KOPT-K1 (cell line): ENCODE data around the gene BUB3.
A peak's percentile ranks its signal among the peaks of the same experiment; 100 is the strongest.
"Not testable (repeated sequence)": the region's sequence is repeated elsewhere in the genome, so short reads cannot be mapped to it uniquely, and the experiment has no call there.

Experiments used
- H3K27ac ChIP-seq: fragments of 200-600 bp; sonication (generic); 2 replicates; pipeline ENCODE4 v1.5.1; 2016; ENCODE audit warnings: antibody characterized with exemption, mild to moderate bottlenecking, low read depth, low read length; ENCODE audit not compliant: poor library complexity, severe bottlenecking
- H3K36me3 ChIP-seq: fragments of 200-600 bp; sonication (generic); 2 replicates; pipeline ENCODE4 v1.5.1; 2017; ENCODE audit warnings: antibody characterized with exemption, mild to moderate bottlenecking, low read length, moderate library complexity; ENCODE audit not compliant: insufficient read depth
- H3K9me3 ChIP-seq: fragments of 200-600 bp; sonication (generic); 2 replicates; pipeline ENCODE4 v1.5.1; 2017; ENCODE audit warnings: antibody characterized with exemption, low read length, mild to moderate bottlenecking; ENCODE audit not compliant: insufficient read depth, poor library complexity, severe bottlenecking

The BUB3 gene

DNA sequence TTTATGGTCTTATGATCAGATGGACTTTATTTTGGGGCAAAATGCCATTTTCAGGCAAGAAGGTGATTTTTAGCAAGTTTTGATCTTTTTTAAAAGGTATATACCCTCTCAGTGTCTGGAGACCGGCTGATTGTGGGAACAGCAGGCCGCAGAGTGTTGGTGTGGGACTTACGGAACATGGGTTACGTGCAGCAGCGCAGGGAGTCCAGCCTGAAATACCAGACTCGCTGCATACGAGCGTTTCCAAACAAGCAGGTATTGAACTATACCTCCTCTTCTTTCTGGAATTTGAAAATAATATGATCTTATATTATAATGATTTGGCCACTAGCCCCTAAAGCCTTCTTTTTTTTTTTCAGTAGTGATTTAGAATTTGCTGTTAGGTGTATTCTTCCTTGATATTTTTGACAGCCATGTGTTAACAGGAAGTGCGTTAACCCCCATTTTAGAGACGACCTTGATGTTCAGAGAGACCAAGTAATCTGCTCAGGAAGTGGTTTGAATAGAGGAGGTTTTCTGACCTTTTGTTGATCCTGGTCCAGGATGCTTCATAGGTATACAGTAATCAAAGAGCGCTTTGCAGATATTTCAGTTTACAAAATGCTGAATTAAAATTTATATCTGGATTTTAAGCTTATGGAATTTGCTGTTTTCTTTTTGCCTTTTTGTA, 6.2 kb downstream of the BUB3 start:
- Histone ChIP-seq H3K9me3 (no peaks in the 10 kb centered on the region), H3K27ac (peak overlapping the region; percentile 34), H3K36me3 (peaks cover 95% of the 10 kb centered on the region)

DNA sequence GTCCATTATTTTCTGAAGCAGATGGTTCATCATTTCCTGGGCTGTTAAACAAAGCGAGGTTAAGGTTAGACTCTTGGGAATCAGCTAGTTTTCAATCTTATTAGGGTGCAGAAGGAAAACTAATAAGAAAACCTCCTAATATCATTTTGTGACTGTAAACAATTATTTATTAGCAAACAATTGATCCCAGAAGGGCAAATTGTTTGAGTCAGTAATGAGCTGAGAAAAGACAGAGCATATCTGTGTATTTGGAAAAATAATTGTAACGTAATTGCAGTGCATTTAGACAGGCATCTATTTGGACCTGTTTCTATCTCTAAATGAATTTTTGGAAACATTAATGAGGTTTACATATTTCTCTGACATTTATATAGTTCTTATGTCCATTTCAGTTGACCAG, 10.1 kb downstream of the BUB3 start:
- Histone ChIP-seq H3K27ac (no peak overlapping the region), H3K9me3 (no peaks in the 10 kb centered on the region), H3K36me3 (peaks cover 95% of the 10 kb centered on the region)

DNA sequence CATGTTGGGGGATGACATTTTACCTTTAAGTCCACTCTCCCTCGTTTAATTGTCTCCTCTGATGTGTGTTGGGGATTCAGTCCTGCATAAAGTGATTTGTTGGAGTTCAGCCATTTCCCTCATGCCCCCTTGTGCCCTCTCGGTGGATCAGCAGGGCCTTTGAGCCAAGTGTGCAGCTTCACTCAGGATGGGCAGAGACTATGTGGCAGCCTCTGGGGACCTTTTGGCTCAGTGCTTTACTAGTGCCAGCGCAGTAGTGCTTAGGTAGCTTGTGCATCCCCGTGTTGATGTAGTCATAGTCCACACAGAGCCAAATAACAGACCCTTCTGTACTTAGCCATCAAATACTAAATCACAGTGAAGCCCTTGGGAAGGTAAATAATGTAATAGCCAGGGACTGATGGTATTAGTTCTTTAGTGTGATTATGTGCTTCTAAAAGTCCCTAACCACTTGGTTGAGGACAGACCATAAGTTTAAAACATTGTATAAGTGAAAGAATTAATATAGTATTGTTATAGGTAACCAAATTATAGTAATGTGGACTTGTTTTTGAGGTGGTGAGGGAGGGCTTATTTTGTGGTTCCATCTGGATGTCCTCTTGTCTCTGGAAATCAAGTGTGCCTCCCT, 11.4 kb downstream of the BUB3 start:
- Histone ChIP-seq H3K27ac (no peak overlapping the region), H3K36me3 (peaks cover 99% of the 10 kb centered on the region), H3K9me3 (no peaks in the 10 kb centered on the region)

DNA sequence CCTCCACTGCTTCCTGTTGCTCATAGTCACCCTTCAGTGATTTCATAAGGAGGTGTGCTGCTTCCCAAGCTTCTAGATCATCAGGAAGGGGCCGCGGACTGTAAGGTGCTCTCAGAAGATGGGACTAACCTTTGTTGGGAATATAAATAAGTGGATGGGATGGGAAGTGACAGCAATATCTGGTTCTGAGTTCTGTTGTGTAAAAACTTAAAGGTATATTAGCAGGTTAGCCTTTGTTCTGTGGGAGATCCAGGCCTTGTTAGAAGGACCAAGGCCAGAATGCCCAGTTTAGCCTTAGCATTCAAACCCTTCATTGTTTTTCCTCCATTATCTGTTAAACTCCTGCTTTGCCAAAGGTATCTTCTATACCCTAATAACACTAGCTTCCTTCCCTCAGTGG, 12.4 kb downstream of the BUB3 start:
- H3K9me3 ChIP-seq: no peaks in the 10 kb centered on the region
- peaks cover 99% of the 10 kb centered on the region for H3K36me3 ChIP-seq
- no peak overlapping the region for H3K27ac ChIP-seq

DNA sequence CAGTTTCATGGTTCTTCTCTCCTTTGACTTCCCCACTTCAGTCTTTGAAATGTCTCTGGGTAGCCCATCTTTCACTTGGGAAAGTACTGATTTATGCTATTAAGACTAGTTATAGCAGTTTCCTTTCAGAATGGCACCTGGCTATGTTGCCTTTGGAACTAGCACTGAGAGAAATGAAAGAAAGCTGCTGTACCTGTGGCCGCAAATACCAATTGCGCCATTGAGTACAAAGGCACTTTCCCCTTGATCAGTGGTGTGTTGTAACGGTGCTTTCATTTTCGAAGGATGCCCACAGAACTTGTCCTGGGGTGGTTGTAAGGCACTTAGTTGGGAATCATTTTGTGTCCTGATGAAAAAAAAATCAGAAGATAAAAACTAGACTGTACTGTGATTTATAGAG, 16.8 kb downstream of the BUB3 start:
- Histone ChIP-seq H3K27ac (no peak overlapping the region), H3K9me3 (no peaks in the 10 kb centered on the region), H3K36me3 (peaks cover 95% of the 10 kb centered on the region)

- peaks cover 95% of the 10 kb centered on the region for H3K36me3 ChIP-seq
- H3K27ac ChIP-seq, H3K9me3 ChIP-seq: not testable (repeated sequence)
Observed at GRCh38 chr10:123171616-123172015, 17.4 kb downstream of the BUB3 start.

DNA sequence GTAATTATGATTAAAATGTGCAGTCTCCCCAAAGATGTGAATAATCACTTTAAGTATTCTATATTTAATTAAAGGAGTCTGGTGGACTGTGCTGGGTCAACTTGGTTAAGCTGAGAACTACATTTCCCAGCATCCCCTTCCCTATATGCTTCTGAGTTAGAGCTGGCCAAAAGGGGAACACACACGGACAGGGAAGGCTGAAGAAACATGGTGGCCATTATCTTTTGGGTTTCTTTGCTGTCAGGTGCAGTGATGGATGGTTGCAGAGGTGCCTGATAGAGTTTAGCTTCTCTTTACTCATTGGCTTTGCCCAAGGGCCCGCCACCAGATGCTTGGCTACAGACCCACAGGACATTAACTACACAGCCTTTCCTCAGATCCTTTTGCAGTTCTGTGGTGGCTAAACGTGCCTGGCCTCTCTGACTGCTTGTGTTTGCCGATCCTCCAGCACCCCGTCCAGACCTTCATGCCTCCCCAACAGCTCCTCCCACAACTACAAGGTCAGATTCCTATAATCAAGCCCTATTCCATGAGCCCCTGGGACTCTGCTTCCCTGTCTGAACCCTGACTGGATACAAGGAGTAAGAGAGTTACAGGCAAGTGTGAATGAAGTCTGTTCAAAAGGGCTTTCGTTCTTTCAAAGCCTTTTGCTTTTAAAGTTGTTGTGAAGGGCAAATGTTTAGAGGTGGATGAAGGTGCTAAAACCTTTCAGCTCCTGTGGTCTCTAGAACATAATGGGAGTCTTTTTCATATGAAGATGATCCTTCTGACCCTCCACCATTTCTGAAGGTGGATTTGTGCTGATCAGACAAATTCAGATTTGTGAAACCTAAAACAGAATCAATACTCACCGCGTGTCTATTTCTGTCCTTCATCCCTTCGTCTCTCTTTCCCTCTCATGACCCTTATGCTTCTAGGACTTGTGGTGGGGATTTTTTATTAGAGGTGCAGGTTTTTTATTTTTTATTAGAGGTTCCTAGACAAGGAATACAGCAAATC, 21.5 kb downstream of the BUB3 start:
- Histone ChIP-seq H3K9me3 (peaks cover 13% of the 10 kb centered on the region), H3K36me3 (peaks cover 81% of the 10 kb centered on the region), H3K27ac (no peak overlapping the region)

DNA sequence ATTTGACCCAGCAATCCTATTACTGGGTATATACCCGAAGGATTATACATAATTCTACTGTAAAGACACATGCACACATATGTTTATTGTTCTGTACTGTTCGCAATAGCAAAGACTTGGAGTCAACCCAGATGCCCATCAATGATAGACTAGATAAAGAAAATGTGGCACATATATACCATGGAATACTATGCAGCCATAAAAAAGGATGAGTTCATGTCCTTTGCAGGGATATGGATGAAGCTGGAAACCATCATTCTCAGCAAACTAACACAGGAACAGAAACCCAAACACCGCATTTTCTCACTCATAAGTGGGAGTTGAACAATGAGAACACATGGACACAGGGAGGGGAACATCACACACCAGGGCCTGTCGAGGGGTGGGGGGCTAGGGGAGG, 24.2 kb downstream of the BUB3 start:
- not testable (repeated sequence) for H3K27ac ChIP-seq
- peaks cover 69% of the 10 kb centered on the region for H3K36me3 ChIP-seq
- peaks cover 30% of the 10 kb centered on the region for H3K9me3 ChIP-seq

- peaks cover 50% of the 10 kb centered on the region for H3K9me3 ChIP-seq
- peaks cover 66% of the 10 kb centered on the region for H3K36me3 ChIP-seq
- no peak overlapping the region for H3K27ac ChIP-seq
Observed at GRCh38 chr10:123180101-123181090, 26.2 kb downstream of the BUB3 start.

DNA sequence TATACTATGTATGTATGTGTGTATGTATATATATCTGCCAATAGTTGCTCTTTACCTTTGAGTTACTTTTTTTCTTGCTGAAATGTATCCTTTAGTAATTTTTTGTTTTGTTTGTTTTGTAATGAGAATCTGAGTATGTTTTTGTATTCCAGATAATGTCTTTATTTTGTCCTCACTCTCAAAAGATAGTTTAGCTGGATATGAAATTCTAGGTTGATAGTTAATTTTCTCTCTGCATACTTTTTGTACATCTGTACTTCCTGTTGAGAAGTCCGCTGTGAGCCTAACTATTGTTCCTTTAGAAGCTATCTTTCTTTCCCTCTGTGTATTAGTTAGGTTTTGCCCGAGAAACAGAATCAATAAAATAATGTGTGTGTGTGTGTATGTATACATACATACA, 29.5 kb downstream of the BUB3 start:
- Histone ChIP-seq H3K36me3 (peaks cover 54% of the 10 kb centered on the region), H3K9me3 (peaks cover 48% of the 10 kb centered on the region), H3K27ac (no peak overlapping the region)

- Histone ChIP-seq H3K27ac (no peak overlapping the region), H3K36me3 (peaks cover 72% of the 10 kb centered on the region), H3K9me3 (peaks cover 37% of the 10 kb centered on the region)
Observed at GRCh38 chr10:123187781-123188180, 33.6 kb downstream of the BUB3 start.

- Histone ChIP-seq H3K27ac (no peak overlapping the region), H3K9me3 (no peaks in the 10 kb centered on the region), H3K36me3 (peaks cover 43% of the 10 kb centered on the region; the same call in 1 of the 2 replicates)
Observed at GRCh38 chr10:123191886-123192285, 37.7 kb downstream of the BUB3 start.

DNA sequence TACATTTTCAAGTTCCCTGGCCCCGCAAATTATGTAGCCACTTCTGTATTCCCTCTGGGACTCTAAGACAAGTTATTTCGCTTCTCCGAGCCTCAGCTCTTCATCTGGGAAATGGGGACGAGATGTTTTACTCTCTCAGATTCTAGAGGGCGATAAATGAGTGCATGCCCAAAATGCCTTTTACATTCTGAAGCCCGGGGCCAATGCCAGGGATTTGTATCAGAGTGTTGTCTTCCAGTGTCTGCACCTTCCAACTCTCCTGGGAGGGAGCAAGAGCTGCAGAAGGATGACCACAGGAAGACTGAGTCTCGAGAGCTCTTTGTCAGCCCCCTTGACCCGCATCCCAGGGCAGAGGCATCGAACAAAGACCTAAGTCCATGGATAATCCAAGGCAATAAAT, 39.9 kb downstream of the BUB3 start:
- Histone ChIP-seq H3K9me3 (no peaks in the 10 kb centered on the region), H3K27ac (no peak overlapping the region), H3K36me3 (peaks cover 38% of the 10 kb centered on the region; the same call in 1 of the 2 replicates)

DNA sequence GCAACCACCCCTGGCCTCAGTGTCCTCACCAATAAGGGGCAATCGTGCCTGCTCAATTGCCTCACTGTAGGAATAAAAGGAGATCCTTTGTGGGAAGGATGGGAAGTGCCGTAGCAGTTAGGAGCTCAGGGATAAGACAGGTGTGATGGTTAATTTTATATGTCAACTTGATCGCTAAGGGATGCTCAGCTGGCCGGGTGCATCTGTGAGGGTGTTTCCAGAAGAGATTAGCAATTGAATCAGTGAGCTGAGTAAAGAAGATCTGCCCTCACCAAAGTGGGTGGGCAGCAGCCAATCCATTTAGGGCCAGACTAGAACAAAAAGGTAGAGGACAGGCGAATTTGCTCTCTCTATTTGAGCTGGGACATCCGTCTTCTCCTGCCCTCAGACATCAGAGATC, 46.3 kb downstream of the BUB3 start:
- no peaks in the 10 kb centered on the region for H3K9me3 ChIP-seq
- no peaks in the 10 kb centered on the region for H3K36me3 ChIP-seq
- no peak overlapping the region for H3K27ac ChIP-seq
